Cortex of kidney (tissue), 1 donor: ENCODE results near the gene ARSJ.
"Not testable (repeated sequence)": the region's sequence is repeated elsewhere in the genome, so short reads cannot be mapped to it uniquely, and the experiment has no call there.

Source experiments
- DNase-seq: peaks from one replicate; lab custom pipeline; 2025; lab: John Stamatoyannopoulos, UW

Gene ARSJ

GRCh38 chr4:113979148-113979904, at the start of gene ARSJ:
Gene ARSJ (minus strand): TSS chr4:113979647. CDS start chr4:113978834, 813 bp downstream.
- peak; percentile 11 for DNase-seq

GRCh38 chr4:114028071-114028470, 48.6 kb upstream of the ARSJ start:
- DNase-seq, result no peak

GRCh38 chr4:114027596-114027995, 48.1 kb upstream of the ARSJ start:
- no peak for DNase-seq

- DNase-seq, result no peak
Observed at GRCh38 chr4:114026447-114026846, 47.0 kb upstream of the ARSJ start.

- DNase-seq, result no peak
Observed at GRCh38 chr4:114025176-114025777, 45.8 kb upstream of the ARSJ start.

- no peak for DNase-seq
Observed at GRCh38 chr4:114021451-114021850, 42.0 kb upstream of the ARSJ start.

- DNase-seq, result no peak
Observed at GRCh38 chr4:114019969-114020358, 40.5 kb upstream of the ARSJ start.

- DNase-seq, result no peak
Observed at GRCh38 chr4:114019276-114019968, 40.0 kb upstream of the ARSJ start.

- no peak for DNase-seq
Observed at GRCh38 chr4:114017120-114017917, 37.9 kb upstream of the ARSJ start.

- no peak for DNase-seq
Observed at GRCh38 chr4:114015444-114015899, 36.0 kb upstream of the ARSJ start.

GRCh38 chr4:114013201-114013600, 33.8 kb upstream of the ARSJ start:
- not testable (repeated sequence) for DNase-seq

GRCh38 chr4:114012749-114013148, 33.3 kb upstream of the ARSJ start:
- DNase-seq, result no peak

GRCh38 chr4:114005569-114006442, 26.4 kb upstream of the ARSJ start:
- DNase-seq, result no peak

GRCh38 chr4:114004483-114005226, 25.2 kb upstream of the ARSJ start:
- DNase-seq, result not testable (repeated sequence)

- no peak for DNase-seq
Observed at GRCh38 chr4:113998531-113998930, 19.1 kb upstream of the ARSJ start.

GRCh38 chr4:113998079-113998478, 18.6 kb upstream of the ARSJ start:
- DNase-seq, result no peak

GRCh38 chr4:113997206-113997605, 17.8 kb upstream of the ARSJ start:
- DNase-seq, result no peak

- DNase-seq, result no peak
Observed at GRCh38 chr4:113996599-113997177, 17.2 kb upstream of the ARSJ start.

GRCh38 chr4:113993887-113994286, 14.4 kb upstream of the ARSJ start:
- DNase-seq, result no peak

- DNase-seq, result no peak
Observed at GRCh38 chr4:113990886-113991285, 11.4 kb upstream of the ARSJ start.
